ENCODE results near the gene CLEC3A.

GRCh38 chr16:78081341-78081740 lies 59.0 kb downstream of the CLEC3A start:
- TF ChIP-seq, protein P1, sequence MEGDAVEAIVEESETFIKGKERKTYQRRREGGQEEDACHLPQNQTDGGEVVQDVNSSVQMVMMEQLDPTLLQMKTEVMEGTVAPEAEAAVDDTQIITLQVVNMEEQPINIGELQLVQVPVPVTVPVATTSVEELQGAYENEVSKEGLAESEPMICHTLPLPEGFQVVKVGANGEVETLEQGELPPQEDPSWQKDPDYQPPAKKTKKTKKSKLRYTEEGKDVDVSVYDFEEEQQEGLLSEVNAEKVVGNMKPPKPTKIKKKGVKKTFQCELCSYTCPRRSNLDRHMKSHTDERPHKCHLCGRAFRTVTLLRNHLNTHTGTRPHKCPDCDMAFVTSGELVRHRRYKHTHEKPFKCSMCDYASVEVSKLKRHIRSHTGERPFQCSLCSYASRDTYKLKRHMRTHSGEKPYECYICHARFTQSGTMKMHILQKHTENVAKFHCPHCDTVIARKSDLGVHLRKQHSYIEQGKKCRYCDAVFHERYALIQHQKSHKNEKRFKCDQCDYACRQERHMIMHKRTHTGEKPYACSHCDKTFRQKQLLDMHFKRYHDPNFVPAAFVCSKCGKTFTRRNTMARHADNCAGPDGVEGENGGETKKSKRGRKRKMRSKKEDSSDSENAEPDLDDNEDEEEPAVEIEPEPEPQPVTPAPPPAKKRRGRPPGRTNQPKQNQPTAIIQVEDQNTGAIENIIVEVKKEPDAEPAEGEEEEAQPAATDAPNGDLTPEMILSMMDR (IDR thresholded peaks at IDR 0.05): no peak
- no peak for TF ChIP-seq ZFX (IDR thresholded peaks at IDR 0.05; ENCODE audit: borderline replicate concordance)

Measured in 22Rv1 (cell line).